Ishikawa (cell line): ENCODE measurements around the gene ISL2.

ENCODE experiments used
- CEBPB ChIP-seq: IDR thresholded peaks from 2 replicates; pipeline ENCODE4 v1.6.1; 2012
- EP300 ChIP-seq: IDR thresholded peaks from 2 replicates; pipeline ENCODE4 v1.6.1; 2012; ENCODE audit warnings: borderline replicate concordance
- FOXM1 ChIP-seq: IDR thresholded peaks from 2 replicates; pipeline ENCODE4 v1.6.1; 2012; ENCODE audit warnings: low read depth, borderline replicate concordance
- MAX ChIP-seq: IDR thresholded peaks from 2 replicates; pipeline ENCODE4 v1.6.1; 2012
- RAD21 ChIP-seq: IDR thresholded peaks from 2 replicates; pipeline ENCODE4 v1.6.1; 2012; ENCODE audit warnings: low read depth
- REST ChIP-seq: IDR thresholded peaks from 2 replicates; pipeline ENCODE4 v1.6.1; 2012; ENCODE audit warnings: low read depth, mild to moderate bottlenecking
- TAF1 ChIP-seq: IDR thresholded peaks from 2 replicates; pipeline ENCODE4 v1.6.1; 2012; ENCODE audit warnings: low read depth, mild to moderate bottlenecking
- TCF12 ChIP-seq: IDR thresholded peaks from 2 replicates; pipeline ENCODE4 v1.6.1; 2012; ENCODE audit warnings: low read depth
- TEAD4 ChIP-seq: IDR thresholded peaks from 2 replicates; pipeline ENCODE4 v1.6.1; 2012
- USF1 ChIP-seq: IDR thresholded peaks from 2 replicates; pipeline ENCODE4 v1.6.1; 2012
- YY1 ChIP-seq: IDR thresholded peaks from 2 replicates; pipeline ENCODE4 v1.6.1; 2012; ENCODE audit warnings: low read depth

GRCh38 chr15:76333720-76334437 lies 2.7 kb upstream of the ISL2 start:
- TF ChIP-seq USF1 (no peak), TAF1 (no peak), EP300 (no peak), REST (no peak), FOXM1 (no peak), CEBPB (no peak), YY1 (no peak), MAX (no peak), RAD21 (peak; percentile 35), TCF12 (no peak), TEAD4 (no peak)
